Activated CD4-positive, CD25-positive, alpha-beta regulatory T cell treated with anti-CD3 and anti-CD28 coated beads, Interleukin-2, amount 50 U/mL, for 16 hours (primary cell): ENCODE data around the gene MRPL39.

ENCODE experiments used
- DNase-seq: peaks from one replicate; pipeline ENCODE4 v3.0.0-alpha.2; 2020; ENCODE audit warnings: low read depth, low spot score

The MRPL39 gene

DNA sequence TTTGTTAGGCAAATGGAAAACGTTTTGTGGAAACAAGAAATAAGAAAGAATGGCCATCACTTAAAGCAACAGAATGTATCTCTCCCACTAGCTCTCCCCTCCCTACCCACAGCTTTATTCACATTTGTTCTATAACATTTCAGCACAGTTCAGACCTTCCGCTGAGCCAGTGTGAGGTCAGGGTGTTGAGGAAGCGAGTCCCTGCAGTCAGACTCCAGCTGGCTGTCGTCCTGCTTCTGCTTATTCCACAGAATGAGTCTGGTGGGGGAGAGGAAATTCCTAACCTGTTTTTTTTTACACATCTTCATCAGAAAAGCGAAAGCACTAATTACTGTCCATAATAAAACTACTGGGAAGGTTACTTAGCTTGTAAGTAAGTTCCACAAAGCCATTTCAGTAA is 39.0 kb downstream of the MRPL39 start:
- no peak for DNase-seq

DNA sequence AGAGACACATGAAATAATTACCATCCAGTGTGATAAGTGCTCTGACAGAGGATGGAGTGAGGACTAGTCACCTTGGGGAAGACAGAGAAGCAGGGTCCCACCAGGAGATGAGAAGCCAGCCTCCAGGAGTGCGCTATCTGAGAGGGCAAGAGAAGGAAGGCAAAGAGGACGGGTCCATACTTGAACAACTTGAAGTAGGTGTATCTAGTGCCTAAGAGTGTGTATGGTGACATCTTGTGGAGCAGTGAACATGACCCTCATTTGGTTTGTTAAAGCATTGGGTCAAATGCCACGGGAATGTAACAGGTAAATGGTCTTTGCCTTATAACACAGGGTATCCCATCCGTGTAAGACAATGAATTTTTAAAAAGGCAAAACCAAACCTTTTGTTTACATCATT is 39.8 kb downstream of the MRPL39 start:
- DNase-seq = no peak

DNA sequence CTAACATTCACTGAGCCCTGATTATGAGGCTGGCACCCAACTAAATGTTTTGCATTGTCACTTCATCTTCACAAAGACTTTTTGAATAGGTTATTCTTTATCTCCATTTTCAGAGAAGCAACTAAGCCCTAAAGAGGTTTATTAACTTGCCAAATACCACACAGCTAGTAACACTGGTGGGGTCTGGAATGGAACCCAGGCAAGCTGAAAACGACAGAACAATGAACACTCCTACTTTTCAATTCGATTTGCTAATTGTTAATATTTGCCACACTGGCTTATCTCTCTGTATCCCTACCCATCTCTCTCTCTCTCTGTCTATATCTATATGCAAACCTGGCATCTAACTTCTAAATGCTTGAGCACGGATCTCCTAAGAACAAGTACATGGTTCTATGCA is 40.6 kb downstream of the MRPL39 start:
- DNase-seq = no peak

DNA sequence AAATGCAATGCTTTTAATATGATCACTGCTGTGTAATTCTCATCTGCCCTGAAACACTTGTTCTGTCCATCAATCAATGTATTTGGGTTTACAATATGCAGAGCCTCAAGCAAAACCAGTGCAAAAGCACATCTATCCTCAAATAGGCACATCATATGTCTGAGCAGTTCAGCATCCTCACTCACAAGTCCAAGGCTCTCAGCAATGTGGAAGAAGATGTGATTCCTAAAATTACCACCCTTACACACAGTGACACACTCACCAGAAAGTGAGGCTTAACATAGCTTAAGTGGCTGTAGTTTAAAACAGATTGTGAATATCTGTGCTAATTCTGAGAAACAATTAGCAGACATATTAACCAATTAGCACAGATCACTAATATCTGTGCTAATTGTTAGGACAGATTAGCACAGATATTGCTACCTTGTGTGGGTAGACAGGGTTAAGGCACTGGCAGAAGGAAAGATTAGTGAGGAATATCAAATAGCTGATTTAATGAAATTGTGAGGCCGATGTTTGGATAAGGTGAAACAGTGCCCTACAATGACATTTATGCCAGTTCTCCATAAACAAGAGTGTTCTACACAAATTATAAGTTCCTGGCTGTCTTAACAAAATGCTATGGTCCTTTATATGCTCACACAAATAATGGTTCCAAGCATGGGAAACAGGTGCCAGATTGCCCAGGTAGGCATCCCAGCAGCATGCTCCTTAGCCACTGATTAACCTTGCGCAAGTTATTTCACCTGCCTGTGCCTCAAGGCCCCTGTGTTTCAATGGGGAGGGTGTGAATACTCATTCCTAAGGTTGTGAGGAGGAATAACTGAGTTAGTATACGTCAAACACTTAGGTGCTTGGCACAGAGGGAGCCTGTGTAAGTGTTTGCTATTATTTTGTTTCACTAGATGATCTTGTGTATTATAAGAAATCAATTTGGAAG is 41.7 kb downstream of the MRPL39 start:
- DNase-seq = no peak

DNA sequence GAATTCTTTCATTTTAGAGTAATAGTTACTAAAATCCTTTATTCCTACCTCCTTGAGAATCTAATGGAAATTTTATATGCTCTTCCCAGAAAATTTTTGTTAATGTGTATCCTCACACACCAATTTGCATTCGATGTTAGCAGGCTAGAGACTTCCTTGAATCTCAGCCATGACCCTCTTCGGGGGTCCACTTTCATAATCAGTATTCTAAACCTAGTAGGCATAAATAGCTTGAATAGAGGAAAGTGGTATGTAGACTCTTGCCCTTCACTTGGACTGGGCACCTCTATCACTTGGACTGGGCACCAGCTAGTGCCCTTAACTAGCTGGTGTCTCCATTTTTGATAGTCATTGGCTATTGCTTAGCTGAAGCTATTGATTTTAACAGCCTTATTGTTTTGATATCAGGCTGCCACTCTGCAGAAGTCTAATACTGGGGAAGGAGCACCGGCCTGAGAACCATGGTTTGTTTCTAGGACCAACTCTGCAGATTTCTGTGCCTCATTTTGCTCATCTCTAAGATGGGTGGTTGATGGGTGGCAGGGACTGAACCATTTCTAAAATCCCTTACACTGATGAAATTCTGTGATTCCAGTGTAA is 42.8 kb downstream of the MRPL39 start:
- DNase-seq = no peak

DNA sequence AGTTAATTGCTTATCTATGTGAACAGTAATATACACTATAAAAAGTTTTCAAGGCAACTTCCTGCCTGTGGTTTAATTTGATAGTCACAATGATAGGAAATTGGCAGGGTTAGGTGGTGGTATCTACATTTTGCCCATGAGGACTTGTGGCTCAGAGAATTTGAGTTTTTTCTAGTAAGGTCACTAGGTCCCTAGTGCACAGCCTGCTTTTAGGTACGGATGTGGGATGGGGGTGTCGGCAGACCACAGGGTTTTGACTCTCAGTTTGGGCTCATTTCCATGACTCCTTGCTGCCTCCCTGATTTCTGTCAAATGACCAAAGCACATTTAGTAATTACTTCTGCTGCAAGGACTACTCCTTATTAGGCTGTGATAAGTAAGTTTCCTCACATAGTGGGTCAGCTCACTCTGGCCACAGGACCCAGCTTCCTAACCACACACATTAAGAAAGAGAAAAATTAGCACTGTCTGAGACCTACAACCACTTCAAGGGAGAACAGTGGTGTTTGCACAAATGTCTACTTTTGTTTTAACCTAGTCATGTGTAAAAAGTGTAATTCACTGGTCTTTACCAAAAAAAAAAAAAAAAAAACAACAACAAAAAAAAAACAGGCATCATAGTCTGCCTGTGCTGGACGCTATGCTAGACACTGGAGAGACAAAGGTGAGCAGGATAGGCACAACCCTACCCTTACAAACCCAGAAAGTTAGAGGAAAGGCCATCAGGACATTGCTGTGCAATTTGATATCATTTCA is 43.7 kb downstream of the MRPL39 start:
- no peak for DNase-seq

DNA sequence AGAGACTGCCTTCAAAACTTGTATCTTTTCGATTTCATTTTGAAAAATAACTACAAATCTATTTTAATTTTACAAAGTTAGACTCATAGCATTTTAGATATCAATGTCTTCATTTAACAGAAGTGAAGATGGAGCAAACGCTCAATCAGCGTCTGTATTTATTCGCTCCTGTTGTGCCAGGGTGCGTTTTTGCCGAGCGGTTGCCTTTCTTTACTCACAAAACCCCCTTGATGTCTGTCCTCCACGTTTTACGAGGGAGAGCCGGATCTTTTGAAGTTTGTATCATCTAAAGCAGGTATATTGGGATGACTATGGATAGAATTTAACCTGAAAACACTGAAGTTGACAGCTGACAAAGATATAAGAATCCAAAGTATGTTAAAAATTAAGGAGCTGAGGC is 44.6 kb downstream of the MRPL39 start:
- no peak for DNase-seq

DNA sequence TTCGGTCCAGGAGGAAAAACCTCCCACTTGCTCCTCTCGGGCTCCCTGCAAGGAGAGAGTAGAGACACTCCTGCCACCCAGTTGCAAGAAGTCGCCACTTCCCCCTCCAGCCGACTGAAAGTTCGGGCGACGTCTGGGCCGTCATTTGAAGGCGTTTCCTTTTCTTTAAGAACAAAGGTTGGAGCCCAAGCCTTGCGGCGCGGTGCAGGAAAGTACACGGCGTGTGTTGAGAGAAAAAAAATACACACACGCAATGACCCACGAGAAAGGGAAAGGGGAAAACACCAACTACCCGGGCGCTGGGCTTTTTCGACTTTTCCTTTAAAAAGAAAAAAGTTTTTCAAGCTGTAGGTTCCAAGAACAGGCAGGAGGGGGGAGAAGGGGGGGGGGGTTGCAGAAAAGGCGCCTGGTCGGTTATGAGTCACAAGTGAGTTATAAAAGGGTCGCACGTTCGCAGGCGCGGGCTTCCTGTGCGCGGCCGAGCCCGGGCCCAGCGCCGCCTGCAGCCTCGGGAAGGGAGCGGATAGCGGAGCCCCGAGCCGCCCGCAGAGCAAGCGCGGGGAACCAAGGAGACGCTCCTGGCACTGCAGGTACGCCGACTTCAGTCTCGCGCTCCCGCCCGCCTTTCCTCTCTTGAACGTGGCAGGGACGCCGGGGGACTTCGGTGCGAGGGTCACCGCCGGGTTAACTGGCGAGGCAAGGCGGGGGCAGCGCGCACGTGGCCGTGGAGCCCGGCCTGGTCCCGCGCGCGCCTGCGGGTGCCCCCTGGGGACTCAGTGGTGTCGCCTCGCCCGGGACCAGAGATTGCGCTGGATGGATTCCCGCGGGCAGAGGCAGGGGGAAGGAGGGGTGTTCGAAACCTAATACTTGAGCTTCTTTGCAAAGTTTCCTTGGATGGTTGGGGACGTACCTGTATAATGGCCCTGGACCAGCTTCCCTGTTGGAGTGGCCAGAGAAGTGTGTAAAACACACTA is 45.3 kb downstream of the MRPL39 start:
- DNase-seq = peak; percentile 64

DNA sequence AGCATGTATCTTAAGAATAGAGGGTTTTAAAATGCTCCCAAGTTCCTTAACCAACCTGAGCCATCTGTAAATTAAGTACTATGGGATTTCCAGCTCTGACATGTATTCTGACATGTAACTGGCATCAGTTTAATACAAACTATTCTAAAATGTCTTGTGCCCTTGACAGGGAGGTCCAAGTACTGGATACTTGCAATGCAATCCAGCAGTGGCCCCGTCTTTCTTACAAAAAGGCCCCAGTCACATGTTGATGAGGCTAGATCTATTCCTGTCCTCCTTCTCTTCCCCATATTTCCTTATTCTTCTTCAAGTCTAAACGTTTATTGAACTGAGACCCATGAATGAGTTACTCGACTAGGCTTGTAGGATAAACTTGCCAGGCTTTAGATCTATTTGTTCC is 46.4 kb downstream of the MRPL39 start:
- no peak for DNase-seq

DNA sequence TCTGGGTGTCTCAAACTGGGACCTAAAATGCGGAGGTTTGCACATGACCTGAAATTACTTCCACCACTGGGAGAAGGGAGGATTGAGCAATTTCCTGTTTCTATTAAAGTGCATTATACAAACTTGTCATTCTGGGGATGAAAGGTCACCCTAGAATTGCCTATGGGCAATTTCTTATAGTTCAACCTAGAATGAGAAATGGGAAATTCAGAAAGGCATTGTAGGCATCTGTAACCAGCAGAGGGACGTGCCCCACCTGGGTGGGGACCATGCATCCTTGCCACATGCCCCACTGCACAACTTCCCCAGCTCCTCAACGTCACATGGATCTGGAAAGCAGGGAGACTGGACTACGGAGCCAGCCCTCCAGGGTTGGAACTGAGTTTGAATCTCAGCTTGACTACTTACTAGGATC is 47.0 kb downstream of the MRPL39 start:
- no peak for DNase-seq

DNA sequence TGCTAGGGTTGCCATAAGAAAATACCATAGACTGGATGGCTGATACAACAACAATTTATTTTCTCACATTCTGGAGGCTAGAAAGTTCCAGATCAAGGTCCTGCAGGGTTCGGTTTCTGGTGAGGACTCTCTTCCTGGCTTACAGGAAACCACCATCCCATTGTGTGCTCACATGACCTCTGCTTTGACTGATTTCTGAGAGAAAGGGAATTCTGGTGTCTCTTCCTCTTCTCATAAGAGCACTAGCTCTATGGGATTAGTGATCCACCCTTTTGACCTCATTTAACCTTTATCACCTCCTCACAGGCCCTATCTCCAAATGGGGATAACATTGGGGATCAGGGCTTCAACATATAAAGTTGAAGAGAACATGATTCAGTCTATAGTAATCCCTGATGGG is 47.5 kb downstream of the MRPL39 start:
- DNase-seq = no peak

DNA sequence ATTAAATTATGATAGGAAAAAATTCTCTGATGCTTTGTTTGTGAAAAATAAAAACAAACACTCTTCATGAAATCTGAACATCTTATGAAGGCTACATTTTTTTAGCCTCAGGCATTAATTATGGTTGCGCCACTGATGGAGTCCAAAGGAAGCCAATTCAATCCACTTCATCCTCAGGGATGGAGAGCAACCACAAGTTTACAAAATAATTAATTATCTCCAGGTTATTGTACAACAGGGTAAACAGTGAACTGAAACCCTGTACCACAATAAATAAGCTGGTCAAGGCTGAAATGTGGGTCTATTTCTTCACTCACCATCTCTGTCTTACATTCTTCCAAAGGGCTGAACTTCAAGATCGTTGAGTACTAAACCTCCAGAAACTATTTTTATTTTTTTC is 49.2 kb downstream of the MRPL39 start:
- no peak for DNase-seq

DNA sequence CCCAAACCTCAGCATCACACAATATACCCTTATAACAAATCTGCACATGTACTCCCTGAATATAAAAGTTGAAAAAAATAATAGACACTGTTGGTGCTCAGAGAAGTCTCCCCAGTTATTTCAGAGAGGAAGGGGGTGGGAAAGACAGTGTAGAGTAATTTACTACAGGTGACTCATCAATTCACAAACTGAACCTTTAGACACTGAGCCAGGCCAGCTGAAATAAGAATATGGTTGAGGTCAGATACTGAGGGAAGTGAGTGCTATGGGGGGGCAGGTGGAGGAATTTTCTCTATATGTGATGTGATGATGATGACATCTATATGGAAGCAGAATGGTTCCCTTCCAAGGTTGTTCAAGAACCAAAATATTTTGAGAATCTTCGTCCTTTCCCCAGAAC is 50.1 kb downstream of the MRPL39 start:
- no peak for DNase-seq

DNA sequence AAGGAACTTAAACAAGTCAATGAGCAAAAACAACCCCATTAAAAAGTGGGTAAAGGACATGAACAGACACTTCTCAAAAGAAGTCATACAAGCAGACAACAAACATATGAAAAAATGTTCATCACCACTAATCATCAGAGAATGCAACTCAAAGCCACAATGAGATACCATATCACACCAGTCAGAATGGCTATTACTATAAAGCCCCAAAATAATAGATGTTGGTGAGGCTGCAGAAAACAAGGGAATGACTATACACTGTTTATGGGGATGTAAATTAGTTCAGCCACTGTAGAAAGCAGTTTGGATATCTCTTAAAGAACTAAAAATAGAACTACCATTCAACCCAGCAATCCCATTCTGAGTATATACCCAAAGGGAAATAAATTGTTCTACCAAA is 51.2 kb downstream of the MRPL39 start:
- no peak for DNase-seq

DNA sequence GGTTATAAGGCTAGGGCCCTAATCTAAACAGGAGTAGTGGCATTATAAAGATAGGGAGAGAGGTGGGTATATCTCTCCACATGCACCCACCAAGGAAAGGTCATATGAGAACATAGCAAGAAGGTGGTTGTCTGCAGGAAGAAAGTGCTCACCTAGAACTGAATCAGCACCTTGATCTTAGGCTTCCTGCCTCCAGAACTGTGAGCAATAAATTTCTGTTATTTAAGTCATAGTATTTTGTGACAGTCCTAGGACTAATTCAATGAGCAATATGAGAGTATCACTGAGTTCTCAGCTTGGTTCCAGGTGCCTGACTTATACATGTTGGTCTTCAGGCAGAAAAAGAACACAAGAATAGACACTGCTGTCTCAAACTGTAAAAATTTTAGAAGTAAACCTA is 51.8 kb downstream of the MRPL39 start:
- no peak for DNase-seq

DNA sequence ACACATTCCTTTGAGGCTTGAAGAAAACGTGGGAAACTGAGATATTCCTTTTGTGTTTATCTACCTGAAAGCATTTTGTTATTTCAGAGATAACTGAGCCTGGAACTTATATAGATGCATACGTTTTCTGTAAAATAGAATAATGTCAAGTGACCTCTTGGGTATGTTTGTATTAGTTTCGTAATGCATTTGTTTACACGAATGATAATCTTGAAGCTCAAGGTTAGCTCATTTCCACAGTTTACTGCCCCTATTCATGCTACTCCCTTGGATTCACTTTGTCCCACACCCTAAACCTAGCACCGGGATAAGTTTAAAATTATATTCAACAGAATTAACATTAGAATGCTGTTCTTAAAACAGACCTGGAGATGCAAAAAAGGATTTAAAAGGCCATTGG is 54.4 kb downstream of the MRPL39 start:
- no peak for DNase-seq

DNA sequence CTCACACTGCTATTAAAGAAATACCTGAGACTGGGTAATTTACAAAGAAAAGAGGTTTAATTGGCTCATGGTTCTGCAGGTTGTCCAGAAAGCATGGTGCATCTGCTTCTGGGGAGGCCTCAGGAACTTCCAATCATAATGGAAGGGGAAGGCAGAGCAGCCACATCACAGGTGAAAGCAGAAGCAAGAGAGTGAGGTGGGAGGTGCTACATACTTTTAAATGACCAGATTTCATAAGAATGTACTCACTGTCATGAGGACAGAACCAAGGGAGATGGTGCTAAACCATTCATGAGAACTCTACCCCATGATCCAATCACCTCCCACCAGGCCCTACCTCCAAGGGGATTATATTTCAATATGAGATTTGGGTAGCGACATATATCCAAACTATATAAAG is 55.7 kb downstream of the MRPL39 start:
- DNase-seq = no peak

DNA sequence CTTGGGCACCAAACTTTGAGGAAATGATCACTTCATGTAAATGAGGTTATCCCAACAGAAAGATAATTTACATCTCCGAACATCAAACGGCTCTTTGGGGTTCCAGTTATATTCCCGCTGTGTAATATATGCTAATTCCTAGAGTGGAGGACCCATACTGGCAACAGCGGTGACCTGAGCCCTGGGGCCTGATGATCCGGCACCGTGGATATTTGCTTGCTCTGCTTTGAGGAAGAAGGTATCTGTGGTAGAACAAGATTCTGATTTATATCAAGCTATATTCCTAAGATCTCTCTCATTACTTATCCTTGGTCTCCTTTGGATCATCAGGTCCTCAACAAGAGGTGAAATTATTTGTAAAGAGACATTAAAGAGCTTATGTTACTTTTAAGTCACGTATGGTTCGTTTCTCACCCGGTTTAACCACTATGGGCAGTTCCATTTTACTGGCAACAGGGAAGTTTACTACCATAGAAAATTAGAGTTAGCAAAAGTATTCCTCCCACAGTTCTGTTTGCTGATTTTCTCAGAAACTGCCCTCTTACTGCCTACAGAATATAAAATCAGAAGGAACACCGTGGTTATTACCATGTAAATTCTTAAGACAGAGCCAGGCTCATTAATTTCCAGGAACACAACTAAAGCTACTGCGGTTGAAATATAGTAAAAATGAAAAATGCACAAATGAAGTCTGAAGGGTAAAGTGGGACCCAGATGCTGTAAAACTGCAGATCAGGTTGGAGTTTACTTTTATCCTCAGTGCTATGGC is 56.7 kb downstream of the MRPL39 start:
- no peak for DNase-seq

DNA sequence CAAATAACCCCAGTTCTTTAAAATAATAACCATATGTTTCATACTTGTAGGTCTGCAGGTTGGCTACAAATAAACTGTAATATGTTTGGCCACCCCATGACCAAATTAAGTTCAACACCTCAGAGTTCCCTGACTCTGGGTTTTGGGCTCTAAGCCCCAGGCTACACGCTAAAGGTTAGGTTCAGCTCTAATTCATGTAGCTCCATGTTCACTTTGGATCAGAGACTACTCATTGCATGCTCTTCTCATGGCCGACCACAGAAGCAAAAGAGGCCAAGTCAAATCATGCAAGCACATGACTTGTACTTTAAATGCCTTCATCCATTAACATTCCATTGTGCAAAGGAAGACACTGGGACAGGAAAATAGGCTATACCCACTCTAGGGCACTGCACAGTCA is 66.2 kb downstream of the MRPL39 start:
- DNase-seq = no peak

DNA sequence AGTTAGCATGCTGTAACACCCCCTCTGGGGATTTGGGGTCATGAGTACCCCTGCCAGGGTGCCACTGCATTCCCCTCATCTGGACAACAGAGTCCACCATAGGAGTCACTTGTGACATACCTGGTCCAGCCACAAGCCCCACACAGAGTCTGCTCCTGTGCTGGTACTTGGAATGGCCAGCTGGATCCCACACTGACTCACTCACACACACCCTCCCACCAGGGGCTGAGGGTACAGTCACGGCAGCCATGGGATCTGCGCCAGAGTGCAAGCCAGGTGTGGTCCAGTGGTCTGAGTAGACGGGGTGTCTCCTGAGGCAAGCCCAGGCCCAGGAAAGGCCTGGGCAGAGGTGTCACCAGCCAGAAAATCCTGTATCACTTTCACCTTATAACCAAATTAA is 67.7 kb downstream of the MRPL39 start:
- DNase-seq = no peak

DNA sequence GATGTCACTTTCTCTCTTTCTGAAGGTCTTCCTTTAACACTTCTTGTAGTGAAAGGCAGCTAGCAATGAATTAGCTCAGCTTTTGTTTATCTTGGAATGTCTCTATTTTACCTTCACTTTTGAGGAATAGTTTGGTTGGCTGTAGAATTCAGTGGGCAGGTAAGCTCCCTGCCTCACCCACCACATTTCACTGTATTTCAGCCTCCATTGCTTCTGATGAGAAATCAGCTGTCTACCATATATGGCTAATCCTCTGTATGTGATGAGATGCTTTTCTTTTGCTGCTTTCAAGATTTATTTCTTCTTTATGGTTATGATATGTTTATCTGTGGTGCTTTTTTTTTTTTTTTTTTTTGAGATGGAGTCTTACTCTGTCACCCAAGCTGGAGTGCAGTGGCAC is 70.1 kb downstream of the MRPL39 start:
- DNase-seq = no peak
